ENCODE measurements around the gene COLEC11.

COLEC11 gene

GRCh38 chr2:3681625-3682024 is 86.7 kb downstream of the COLEC11 start:
- Histone ChIP-seq H3K9me3 (ENCODE audit: low read length) (no peaks in the 10 kb centered on the region), H3K27me3 (ENCODE audit: insufficient read depth, low read length) (no peaks in the 10 kb centered on the region), H3K79me2 (ENCODE audit: insufficient read depth, low read length) (no peaks in the 10 kb centered on the region), H2AFZ (ENCODE audit: low read length) (peak overlapping the region; percentile 9; the same call in 1 of the 2 replicates), H3K4me2 (ENCODE audit: low read length) (no peak overlapping the region), H3K4me3 (ENCODE audit: low read depth, low read length, poor library complexity, severe bottlenecking) (no peak overlapping the region), H4K20me1 (ENCODE audit: insufficient read depth, low read length) (no peaks in the 10 kb centered on the region), H3K4me1 (ENCODE audit: insufficient read depth, low read length, severe bottlenecking) (peaks cover 14% of the 10 kb centered on the region), H3K9me2 (ENCODE audit: low read depth, low read length) (no peaks in the 10 kb centered on the region), H3K27ac (ENCODE audit: low read depth, low read length, poor library complexity, severe bottlenecking) (no peak overlapping the region), H3F3A (ENCODE audit: insufficient read depth, low read length) (no peaks in the 10 kb centered on the region), H3K9ac (ENCODE audit: low read length) (no peak overlapping the region), H3K36me3 (ENCODE audit: insufficient read depth, low read length) (0 out of 2 replicates have a peak, but pooled peaks cover 5% of the 10 kb centered on the region)
- TF ChIP-seq CTCF (IDR thresholded peaks at IDR 0.05; ENCODE audit: low read length) (no peak), EZH2 (IDR thresholded peaks at IDR 0.05; ENCODE audit: borderline replicate concordance, low read length) (no peak)

GRCh38 chr2:3682811-3683210 is 87.9 kb downstream of the COLEC11 start:
- H3K36me3 ChIP-seq (ENCODE audit: insufficient read depth, low read length): 0 out of 2 replicates have a peak, but pooled peaks cover 5% of the 10 kb centered on the region
- H3K9ac ChIP-seq (ENCODE audit: low read length): no peak overlapping the region
- H3K9me2 ChIP-seq (ENCODE audit: low read depth, low read length): no peaks in the 10 kb centered on the region
- no peaks in the 10 kb centered on the region for H3K9me3 ChIP-seq (ENCODE audit: low read length)
- H4K20me1 ChIP-seq (ENCODE audit: insufficient read depth, low read length): no peaks in the 10 kb centered on the region
- peaks cover 14% of the 10 kb centered on the region for H3K4me1 ChIP-seq (ENCODE audit: insufficient read depth, low read length, severe bottlenecking)
- no peaks in the 10 kb centered on the region for H3K79me2 ChIP-seq (ENCODE audit: insufficient read depth, low read length)
- no peaks in the 10 kb centered on the region for H3F3A ChIP-seq (ENCODE audit: insufficient read depth, low read length)
- H2AFZ ChIP-seq (ENCODE audit: low read length): no peak overlapping the region
- TF ChIP-seq EZH2 (IDR thresholded peaks at IDR 0.05; ENCODE audit: borderline replicate concordance, low read length) (no peak), CTCF (IDR thresholded peaks at IDR 0.05; ENCODE audit: low read length) (no peak)
- H3K27ac ChIP-seq (ENCODE audit: low read depth, low read length, poor library complexity, severe bottlenecking): no peak overlapping the region
- H3K4me3 ChIP-seq (ENCODE audit: low read depth, low read length, poor library complexity, severe bottlenecking): no peak overlapping the region
- H3K4me2 ChIP-seq (ENCODE audit: low read length): no peak overlapping the region
- H3K27me3 ChIP-seq (ENCODE audit: insufficient read depth, low read length): no peaks in the 10 kb centered on the region

- no peaks in the 10 kb centered on the region for H3K9me3 ChIP-seq (ENCODE audit: low read length)
- no peak overlapping the region for H2AFZ ChIP-seq (ENCODE audit: low read length)
- no peak overlapping the region for H3K4me2 ChIP-seq (ENCODE audit: low read length)
- no peak overlapping the region for H3K9ac ChIP-seq (ENCODE audit: low read length)
- TF ChIP-seq EZH2 (IDR thresholded peaks at IDR 0.05; ENCODE audit: borderline replicate concordance, low read length) (no peak), CTCF (IDR thresholded peaks at IDR 0.05; ENCODE audit: low read length) (no peak; the same call in 1 of the 2 replicates)
- H3K79me2 ChIP-seq (ENCODE audit: insufficient read depth, low read length): no peaks in the 10 kb centered on the region
- peaks cover 14% of the 10 kb centered on the region for H3K4me1 ChIP-seq (ENCODE audit: insufficient read depth, low read length, severe bottlenecking)
- 0 out of 2 replicates have a peak, but pooled peaks cover 5% of the 10 kb centered on the region for H3K36me3 ChIP-seq (ENCODE audit: insufficient read depth, low read length)
- no peaks in the 10 kb centered on the region for H3F3A ChIP-seq (ENCODE audit: insufficient read depth, low read length)
- H3K4me3 ChIP-seq (ENCODE audit: low read depth, low read length, poor library complexity, severe bottlenecking): no peak overlapping the region
- H3K27me3 ChIP-seq (ENCODE audit: insufficient read depth, low read length): no peaks in the 10 kb centered on the region
- H4K20me1 ChIP-seq (ENCODE audit: insufficient read depth, low read length): no peaks in the 10 kb centered on the region
- no peaks in the 10 kb centered on the region for H3K9me2 ChIP-seq (ENCODE audit: low read depth, low read length)
- no peak overlapping the region for H3K27ac ChIP-seq (ENCODE audit: low read depth, low read length, poor library complexity, severe bottlenecking)
These were observed 89.0 kb downstream of the COLEC11 start for GRCh38 chr2:3683748-3684454.

Measured in OCI-LY1 (cell line).